Raji (cell line): ENCODE data around the gene PLTP.
A peak's percentile ranks its signal among the peaks of the same experiment; 100 is the strongest.

Experiments used
- POLR2A ChIP-seq: IDR thresholded peaks from 2 replicates; pipeline ENCODE4 v1.6.1; 2011; ENCODE audit warnings: low read depth, low read length, control low read depth; ENCODE audit not compliant: insufficient read depth

The PLTP gene

DNA sequence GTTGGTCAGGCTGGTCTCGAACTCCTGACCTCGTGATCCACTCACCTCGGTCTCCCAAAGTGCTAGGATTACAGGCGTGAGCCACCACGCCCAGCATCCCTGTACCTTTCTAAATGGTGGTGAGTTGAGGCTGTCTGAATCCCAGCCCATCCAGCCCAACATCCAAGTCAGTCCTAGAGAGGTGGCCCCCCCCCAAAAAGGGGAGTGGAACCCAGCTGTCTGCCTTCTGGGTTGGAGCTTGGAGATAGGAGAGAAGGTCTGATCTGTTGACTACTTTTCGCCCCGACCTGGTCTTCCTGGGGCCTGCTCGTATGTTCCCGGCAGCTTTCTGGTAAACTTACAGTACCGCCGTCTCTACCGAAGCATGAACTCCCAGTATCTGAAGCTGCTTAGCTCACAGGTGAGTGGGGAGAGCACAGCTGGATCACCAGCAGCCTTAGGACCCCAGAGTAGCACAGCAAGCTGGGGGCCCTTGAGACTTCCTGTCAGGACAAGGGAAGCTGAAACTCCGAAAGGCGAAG is 15.3 kb downstream of the PLTP start:
- TF ChIP-seq POLR2A = no peak

DNA sequence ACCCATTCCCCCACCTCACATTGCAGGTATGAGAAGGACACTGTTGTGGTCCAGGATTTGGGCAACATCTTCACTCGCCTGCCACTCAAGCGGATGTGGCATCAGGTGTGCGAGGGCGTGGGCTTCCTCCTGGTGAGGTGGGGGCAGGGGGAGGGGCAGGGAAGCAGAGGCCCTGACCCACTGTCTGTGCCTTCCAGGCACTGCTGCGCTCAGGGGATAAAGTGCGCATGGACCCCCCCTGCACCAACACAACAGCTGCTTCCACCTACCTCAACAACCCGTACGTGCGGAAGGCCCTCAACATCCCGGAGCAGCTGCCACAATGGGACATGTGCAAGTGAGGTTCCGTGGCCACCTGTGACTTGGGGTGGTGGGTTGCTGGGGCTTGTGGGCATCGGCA is 17.2 kb downstream of the PLTP start:
- TF ChIP-seq POLR2A = no peak

DNA sequence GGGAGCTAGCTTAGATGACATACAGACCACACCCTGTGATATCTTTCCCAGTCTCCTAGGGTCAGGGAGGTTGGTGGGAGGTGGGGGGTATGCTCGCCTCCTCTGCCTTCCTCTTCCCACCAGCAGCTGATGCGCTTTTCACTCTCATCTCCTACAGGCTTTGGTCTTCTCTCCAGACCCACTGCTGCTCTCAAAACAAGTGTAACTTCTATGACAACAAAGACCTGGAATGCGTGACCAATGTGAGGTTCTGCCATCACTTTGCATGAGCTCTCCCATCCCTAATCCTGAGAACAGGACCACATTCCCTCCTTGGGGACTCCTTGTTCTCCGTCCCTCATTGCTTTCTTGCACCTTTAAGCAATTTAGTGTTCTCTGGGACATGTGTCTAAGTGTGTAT is 18.1 kb downstream of the PLTP start:
- TF ChIP-seq POLR2A = no peak

DNA sequence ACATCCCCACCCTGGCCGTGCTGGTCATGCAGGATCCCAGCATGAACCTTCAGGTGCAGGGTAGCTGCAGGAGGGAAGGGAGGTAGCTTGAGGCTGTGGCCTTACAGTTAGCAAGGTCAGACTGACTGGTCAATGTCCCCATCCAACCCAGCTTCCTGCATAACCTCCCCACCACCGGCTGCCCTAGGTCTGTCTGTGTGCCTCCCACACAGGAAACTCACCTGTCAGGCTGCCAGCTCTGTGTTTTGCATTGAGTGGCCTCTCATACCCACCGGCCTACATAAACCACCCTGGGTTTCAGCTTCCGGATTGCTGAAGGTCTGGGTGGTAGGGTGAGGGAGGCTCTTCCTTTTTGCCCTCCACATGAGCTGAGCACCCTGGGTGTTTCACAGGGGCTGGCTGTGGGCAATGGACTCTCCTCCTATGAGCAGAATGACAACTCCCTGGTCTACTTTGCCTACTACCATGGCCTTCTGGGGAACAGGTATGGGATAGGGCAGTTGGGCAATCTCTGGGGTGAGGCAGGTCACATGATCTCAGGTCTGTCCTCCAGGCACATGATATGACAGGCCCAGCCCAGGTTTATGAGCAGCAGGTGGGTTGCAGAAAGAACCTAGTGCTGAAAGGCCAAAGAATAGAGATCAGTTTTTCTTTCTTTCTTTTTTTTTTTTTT is 19.0 kb downstream of the PLTP start:
- TF ChIP-seq POLR2A = no peak

DNA sequence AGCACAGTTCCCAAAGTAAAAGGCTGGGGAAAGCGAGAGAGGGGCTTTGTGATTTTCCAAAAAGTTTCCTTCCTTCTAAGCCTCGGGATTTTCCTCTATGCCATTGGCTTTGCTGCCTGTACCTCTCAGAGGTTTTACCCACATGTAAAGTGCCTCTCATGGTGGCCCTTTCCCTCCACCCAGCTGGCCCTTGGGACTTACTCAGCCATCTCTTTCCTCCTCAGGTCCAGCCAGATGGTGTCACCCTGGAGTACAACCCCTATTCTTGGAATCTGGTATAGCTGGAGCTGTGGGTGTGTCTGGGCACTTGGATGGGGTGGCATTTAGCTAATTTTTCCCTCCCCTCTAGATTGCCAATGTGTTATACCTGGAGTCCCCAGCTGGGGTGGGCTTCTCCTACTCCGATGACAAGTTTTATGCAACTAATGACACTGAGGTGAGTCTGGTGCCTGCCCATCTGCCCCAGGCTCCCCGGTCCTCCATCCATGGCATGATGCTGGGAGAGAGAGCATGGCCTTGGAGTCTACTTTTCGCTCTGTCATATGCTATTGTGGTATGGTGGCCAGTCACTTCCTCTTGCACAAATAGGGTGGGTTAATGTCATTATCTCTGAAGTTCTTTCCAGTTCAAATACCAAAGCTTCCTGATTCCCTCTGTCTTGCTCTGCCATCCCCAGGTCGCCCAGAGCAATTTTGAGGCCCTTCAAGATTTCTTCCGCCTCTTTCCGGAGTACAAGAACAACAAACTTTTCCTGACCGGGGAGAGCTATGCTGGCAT is 19.7 kb downstream of the PLTP start:
- TF ChIP-seq POLR2A = no peak

DNA sequence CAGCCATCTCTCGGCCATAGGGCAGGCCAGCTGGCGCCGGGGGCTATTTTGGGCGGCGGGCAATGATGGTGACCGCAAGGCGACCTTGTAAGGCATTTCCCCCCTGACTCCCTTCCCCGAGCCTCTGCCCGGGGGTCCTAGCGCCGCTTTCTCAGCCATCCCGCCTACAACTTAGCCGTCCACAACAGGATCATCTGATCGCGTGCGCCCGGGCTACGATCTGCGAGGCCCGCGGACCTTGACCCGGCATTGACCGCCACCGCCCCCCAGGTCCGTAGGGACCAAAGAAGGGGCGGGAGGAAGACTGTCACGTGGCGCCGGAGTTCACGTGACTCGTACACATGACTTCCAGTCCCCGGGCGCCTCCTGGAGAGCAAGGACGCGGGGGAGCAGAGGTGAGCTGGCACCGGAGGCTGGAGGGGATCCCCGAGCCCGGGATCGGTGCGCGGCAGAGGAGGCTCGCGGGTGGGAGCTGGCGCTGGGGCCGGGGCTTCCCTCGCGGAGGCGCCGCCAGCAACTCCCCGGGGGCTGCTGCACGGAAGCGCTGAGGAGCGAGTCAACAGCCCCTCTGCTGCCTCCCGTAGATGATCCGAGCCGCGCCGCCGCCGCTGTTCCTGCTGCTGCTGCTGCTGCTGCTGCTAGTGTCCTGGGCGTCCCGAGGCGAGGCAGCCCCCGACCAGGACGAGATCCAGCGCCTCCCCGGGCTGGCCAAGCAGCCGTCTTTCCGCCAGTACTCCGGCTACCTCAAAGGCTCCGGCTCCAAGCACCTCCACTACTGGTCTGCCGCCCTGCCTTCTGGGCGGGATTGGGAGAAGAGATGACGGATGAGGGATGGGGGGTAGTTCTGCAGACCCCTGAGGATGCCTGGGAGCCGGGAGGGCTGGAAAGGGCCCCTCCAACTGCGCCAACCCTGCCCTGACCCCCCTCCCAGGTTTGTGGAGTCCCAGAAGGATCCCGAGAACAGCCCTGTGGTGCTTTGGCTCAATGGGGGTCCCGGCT is 20.7 kb downstream of the PLTP start, which contains the start of the genes CTSA and NEURL2:
TSS of gene CTSA (plus strand) at position 351 of the 999 bp plus-strand sequence. CDS start at position 585, 234 bp downstream.
TSS of gene NEURL2 (minus strand) at position 224 of the 999 bp plus-strand sequence. CDS start at position 7, 217 bp downstream.
- peak; percentile 72 for TF ChIP-seq POLR2A

DNA sequence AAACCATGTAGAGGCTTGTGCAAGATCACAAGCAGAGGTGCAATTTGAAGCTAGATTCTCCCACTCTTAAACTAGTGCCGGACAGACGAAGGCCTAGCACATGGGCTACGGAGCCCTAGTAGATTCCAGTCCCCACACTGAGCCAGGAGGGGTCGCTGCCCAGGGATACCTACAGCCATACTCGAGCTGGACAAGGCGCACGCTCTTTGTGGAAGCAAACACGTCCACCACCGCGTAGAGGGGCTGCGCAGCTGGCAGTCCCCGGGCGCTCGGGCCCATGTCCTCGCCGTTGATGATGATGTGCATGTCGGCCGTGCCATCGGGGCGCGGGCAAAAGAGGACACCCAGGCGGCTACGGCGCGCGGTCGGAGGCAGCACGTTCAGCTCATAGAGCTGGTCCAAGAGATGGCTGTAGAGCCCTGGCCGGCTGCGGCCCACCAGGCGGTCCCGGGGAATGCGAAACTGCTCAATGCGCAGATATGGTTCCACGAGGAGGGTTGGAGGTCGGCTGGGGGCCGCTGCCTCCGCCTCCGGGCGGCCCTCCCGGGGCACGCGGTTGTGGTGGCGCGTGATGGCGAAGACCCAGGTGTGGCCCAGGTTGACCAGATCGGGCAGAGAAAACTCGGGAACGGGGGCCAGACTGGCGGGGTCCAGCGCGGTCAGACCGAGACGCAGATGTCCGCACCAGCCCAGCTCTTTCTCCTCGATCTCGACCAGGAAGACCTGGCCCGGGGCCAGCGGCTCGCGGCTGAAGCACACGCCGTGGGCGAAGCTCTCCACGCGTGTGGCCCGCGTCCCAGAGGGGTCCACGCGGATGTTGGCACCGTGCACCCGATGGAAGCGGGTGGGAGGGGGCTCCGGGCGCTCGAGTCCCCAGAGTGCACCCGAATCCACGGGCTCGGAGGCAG is 21.6 kb downstream of the PLTP start:
- no peak for TF ChIP-seq POLR2A

DNA sequence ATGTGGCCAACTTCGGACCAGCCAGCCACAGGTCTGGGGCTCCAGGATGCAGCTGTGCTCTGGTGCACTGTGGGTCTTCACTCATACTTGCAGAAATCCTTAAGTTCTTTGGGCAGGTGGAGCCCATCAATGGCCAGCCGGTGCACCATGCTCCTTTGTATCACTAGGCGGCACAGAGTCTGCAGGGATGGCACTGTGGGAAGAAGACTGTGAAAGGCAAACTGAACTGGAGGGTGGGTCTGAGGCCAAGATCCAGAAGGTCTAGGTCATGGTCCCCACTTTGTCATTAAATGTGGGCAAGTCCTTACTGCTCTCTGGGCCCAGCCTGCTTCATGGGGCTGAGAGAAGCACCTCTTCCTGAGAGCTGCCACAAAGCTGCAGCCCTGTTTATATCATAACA is 23.3 kb downstream of the PLTP start:
- TF ChIP-seq POLR2A = no peak

DNA sequence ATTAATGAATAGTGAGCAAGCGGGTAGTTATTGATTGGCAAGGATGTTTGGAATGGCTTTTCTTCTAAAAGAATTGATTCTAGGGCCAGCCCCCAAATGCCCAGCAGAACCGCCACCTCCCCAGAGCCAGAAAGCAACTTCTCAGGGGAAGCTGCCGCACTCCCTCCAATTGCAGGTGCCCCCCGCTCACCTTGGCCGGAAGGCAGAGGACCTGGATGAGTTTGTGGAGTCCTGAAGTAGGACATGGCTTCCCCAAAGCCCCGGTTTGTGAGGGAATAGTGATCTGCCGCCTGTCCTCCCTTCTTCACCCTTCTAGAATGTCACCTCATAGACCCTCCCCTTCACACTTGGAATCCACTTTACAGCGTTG is 24.6 kb downstream of the PLTP start, which contains the start of gene SPATA25:
TSS of gene SPATA25 (minus strand) at position 277 of the 370 bp plus-strand sequence. CDS start at position 245, 32 bp downstream.
- no peak for TF ChIP-seq POLR2A

DNA sequence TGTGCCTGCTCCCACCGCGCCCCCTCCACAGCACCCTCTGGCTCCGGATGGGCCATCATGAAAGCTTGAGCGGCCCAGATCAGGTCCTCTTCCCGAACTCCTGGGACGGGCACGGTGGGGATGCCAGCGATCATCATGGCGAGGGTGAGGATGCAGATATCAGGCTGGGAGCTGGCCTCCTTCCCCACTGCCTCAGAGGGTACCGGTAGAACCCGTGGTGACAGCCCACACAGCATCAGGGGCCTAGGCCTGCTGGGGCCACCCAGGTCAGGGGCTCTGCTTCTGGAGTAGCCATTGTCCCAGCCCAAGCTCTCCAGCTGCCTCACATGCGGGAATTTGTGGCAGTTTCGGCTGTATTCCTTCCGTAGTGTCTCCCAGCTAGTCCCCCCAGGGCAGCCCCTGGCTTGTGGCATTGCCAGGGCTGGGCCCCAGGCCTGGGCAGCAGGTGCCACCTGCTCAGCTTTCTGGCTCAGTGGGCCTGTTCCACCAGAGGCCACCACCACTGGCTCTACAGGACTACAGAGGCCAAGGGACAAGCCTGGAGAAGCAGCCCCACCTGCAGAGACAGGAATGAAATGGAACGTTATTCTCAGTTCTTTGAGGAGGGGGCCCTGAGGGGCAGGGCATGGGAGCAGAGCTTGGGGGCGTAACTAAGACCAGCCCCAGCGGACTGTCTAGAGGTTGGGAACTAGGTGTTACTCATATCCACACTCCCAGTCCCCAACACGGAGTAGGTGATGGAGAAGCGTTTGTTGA is 25.2 kb downstream of the PLTP start:
- no peak for TF ChIP-seq POLR2A

DNA sequence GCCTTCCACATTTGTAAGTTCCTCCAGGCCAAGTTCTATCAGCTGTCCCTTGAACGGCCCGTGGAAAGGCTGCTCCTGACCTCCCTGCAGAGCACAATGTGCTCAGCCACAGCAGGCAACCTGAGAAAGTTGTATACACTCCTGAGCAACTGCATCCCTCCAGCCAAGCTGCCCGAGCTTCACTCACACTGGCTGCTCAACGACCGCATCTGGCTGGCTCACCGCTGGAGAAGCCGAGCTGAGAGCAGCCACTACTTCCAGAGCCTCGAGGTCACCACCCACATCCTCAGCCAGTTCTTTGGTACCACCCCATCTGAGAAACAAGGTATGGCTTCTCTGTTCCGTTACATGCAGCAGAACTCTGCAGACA is 28.9 kb downstream of the PLTP start:
- TF ChIP-seq POLR2A = no peak

DNA sequence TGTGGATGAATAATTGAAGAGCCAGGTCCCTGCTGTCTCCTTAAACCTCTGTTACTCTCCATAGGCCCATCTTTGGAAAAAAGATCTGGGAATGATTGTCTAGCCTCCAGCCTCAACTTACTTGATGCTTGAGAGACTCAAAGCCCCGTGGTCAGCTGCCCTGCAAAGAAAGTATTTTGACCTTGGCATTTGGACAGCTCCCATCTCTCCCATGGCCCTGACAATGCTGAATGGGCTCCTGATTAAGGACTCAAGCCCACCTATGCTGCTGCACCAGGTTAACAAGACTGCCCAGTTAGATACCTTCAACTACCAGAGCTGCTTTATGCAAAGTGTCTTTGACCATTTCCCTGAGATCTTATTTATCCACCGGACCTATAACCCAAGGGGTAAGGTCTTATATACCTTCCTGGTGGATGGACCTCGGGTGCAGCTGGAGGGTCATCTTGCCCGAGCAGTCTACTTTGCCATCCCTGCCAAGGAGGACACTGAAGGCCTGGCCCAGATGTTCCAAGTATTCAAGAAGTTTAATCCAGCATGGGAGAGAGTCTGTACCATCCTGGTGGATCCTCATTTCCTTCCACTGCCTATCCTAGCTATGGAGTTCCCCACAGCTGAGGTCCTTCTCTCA is 29.4 kb downstream of the PLTP start:
- TF ChIP-seq POLR2A = no peak

DNA sequence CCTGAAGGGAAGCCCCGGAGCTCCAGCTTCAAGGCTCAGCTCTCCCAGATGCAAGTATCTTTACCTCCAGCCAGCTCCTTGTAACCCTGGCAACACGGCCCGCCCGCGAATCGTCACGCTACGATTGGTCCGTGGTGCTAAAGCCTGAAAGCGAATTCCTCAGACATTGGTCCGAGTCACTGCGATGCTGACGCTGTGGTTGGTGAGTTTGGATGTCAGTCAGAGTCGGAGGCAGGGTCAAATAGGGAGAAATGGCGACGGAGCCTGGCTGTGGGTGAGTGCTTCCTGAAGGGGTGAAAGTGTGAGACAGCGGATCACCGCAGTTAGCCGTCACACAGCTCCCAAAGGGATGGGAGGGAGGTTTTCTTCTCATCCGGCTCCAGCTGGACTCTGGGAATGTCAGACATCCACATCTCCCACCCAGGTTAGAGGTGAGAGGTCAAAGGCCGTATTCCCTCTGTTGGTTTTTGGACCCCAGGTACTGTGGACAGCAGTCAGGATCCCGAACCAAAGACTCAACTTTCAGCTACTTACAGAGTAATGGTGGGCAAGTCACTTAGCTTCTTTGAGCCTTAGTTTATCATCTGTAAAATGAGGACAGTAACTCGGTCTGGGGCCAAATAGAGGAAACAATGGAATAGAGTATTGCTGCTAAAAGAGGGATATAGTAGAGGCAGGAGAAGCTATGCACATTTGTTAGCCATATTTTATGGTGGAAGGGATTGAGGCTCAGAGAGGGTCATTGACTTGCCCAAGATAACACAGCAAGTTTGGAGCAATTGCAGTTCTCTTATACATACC is 30.8 kb downstream of the PLTP start, which contains the start of gene ZSWIM1:
TSS of gene ZSWIM1 (plus strand) at position 240 of the 801 bp plus-strand sequence. CDS start 1,366 bp downstream, outside the sequence.
- TF ChIP-seq POLR2A = peak; percentile 98
